HG03103 (cell line): ENCODE measurements around the gene WDR5B.

ENCODE experiments used
- ATAC-seq: cut with Tn5 transposase; IDR thresholded peaks from one replicate; pipeline ENCODE4 v1.9.1; 2021; ENCODE audit warnings: low read depth; ENCODE audit not compliant: unreplicated experiment

The WDR5B gene

DNA sequence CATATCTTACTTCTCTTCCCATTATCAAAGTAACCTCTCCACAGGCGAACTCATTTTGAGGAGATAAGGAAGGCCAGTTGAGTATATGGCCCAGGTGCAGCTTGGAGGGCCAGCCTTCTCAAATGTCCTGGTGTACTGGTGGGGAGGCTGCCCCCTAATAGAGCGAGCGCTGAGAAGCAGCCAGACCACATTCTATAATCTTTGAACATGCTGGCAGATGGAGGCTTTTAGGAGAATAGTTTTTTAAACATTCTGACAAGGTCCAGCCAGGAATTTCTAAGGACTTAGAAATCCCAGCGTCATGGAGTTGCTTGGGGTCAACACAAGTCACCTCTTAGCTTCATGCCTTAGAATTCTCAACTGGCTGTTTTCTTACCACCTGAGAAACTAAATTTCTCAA is 5.8 kb downstream of the WDR5B start:
- no peak for ATAC-seq

DNA sequence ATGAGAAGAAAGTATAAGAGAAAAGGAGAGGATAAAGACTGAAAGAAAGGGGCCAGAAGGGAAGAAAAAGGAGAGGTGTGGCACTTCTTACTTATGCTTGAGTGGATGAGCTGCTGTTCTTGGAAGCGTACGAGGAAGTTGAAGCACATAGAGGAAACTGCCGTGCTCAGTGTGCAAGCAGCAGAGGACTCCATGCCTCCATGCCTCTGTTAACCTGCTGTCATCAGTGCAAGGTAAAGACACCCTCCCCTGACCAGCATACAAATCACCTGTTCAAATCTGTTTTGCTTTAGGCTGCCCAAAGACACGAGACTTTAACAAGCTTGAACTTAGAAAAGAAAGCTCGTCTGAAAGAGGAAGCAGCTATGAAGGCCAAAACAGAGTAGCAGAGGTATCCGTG is 6.4 kb downstream of the WDR5B start:
- no peak for ATAC-seq

GRCh38 chr3:122407946-122408345 is 7.9 kb downstream of the WDR5B start:
- no peak for ATAC-seq

DNA sequence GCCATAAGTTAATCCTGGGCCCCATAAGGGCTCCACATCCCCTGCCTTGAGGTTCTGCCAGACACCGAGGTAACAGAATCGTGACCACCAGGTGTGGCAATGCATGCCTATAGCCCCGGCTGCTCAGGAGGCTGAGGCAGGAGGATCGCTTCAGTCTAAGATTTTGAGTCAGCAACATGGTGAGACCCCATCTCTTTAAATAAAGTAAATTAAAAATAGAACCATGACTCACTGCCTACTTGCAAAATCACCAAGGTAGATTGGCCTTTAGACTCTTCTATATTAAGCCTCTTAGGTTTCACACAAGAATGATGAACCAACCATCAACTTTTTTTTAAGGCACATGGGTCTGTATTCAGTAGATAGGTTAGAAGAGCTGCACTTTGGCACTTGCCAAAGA is 9.7 kb downstream of the WDR5B start:
- no peak for ATAC-seq

- no peak for ATAC-seq
Observed at GRCh38 chr3:122405015-122405414, 10.8 kb downstream of the WDR5B start.

GRCh38 chr3:122403489-122403888 is 12.4 kb downstream of the WDR5B start:
- ATAC-seq: no peak

DNA sequence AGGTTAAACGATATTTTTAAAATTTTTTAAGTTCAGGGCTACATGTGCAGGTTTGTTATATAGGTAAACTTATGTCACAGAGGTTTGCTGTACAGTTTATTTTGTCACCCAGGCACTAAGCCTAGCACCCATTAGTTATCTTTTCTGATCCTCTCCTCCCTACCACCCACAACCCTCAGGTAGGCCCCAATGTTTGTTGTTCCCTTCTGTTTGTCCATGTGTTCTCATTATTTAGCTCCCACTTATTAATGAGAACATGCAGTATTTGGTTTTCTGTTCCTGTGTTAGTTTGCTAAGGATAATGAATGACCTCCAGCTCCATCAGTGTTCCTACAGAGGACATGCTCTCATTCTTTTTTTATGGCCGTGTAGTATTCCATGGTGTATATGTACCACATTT is 16.9 kb downstream of the WDR5B start:
- no peak for ATAC-seq

- ATAC-seq: no peak
Observed at GRCh38 chr3:122397201-122397600, 18.7 kb downstream of the WDR5B start.

DNA sequence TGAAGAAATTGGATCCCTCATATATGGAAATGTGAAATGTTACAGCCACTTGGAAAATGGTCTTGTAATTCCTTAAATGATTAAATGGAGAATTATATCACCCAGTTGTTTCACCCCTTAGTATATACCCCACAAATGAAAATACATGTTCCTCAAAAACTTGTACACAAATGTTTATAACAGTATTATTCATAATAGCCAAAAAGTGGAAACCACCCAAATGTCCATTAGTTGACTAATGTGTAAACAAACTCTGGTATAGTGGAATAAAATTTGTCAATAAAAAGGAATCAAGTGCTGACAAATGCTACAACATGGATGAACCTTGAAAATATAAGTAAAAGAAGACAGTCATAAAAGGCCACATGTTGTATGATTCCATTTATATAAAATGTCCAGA is 19.4 kb downstream of the WDR5B start:
- ATAC-seq: no peak

DNA sequence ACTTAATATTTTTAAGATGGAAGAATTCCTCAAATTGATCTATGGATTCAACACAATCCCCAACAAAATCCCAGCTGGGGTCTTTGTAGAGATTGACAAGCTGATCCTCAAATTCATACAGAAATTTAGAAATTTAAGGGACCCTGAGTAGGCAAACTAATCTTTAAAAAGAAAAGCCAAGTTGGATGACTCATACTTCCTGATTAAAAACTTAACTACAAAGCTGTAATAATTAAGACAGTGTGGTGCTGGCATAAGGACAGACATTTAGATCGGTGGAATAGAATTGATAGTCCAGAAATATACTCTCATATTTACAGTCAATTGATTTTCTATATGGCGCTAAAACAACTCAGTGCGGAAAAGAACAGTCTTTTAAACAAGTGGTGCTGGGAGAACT is 20.3 kb downstream of the WDR5B start:
- ATAC-seq: no peak

- ATAC-seq: no peak
Observed at GRCh38 chr3:122394173-122394572, 21.7 kb downstream of the WDR5B start.

- no peak for ATAC-seq
Observed at GRCh38 chr3:122392868-122393844, 22.7 kb downstream of the WDR5B start.

DNA sequence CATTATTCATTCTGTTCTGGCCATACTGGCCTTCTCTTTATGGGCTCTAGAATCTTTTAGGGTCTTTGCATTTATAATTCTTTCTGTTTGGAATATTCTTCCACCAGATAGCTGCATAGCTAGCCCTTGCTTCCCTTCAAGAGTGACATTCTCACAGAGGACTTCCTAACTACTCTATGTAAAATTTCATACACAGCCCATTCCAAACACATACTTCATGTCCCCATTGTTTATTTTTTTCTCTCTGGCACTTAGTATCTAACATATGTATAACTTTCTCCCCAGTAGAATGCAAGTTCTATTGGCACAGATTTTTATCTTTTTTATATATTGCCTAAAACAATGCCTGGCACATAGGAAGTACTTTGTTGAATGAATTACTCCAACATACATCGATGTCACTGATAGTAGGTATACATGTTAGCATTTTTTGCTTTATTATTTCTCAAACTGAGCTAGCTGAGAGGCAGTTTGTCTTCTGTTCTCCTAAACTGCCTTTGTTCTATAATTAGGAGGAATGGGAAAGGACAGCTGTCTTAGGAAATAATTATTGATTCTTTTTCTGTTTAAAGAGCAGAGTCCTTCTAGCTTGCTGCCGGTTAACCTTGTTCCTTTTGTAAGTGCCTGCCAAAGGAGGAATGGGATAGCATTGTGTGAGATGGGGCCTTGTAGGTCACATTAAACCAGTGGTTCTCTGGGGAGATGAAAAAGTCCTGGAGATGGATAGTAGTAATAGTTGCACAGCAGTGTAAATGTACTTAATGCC is 24.0 kb downstream of the WDR5B start:
- ATAC-seq: no peak

DNA sequence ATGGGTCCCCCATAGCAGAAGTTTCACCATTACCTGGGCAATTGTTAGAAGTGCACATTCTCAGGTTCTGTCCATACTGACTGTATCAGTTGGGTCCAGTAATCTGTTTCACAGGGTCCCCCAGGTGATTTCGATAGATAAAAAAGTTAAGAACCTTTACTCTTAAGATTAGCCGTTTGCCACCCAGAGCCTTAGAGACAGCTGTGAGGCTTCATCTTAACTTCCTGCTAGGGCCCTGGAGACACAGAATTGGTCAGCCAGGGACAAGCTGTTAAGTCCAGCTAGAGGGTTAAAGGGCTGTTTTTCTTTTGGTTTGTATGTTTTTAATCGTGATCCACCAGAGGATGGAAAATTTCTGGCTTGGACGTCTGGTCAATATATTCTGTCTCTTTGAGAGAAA is 25.2 kb downstream of the WDR5B start:
- no peak for ATAC-seq

GRCh38 chr3:122389892-122390291 is 26.0 kb downstream of the WDR5B start:
- ATAC-seq: no peak

GRCh38 chr3:122389197-122389596 is 26.7 kb downstream of the WDR5B start:
- ATAC-seq: no peak

DNA sequence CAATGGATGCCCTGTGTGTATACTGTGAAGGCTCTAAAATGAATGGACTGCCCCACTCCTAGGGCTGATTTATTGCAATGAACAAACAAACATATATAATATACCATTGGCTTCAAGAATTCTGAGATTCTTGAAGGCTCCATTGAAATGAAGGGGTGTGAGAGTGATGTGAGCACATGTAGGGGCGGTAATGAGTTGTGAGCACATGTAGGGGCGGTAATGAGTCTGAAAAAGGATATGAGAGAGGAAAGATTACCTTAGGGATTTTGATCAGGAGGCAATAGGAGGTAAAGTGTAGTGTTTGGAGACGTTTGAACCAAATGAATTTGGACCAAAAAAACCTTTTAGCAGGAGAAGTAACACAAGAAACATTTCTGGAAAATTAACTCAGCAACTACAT is 28.2 kb downstream of the WDR5B start:
- ATAC-seq: no peak

DNA sequence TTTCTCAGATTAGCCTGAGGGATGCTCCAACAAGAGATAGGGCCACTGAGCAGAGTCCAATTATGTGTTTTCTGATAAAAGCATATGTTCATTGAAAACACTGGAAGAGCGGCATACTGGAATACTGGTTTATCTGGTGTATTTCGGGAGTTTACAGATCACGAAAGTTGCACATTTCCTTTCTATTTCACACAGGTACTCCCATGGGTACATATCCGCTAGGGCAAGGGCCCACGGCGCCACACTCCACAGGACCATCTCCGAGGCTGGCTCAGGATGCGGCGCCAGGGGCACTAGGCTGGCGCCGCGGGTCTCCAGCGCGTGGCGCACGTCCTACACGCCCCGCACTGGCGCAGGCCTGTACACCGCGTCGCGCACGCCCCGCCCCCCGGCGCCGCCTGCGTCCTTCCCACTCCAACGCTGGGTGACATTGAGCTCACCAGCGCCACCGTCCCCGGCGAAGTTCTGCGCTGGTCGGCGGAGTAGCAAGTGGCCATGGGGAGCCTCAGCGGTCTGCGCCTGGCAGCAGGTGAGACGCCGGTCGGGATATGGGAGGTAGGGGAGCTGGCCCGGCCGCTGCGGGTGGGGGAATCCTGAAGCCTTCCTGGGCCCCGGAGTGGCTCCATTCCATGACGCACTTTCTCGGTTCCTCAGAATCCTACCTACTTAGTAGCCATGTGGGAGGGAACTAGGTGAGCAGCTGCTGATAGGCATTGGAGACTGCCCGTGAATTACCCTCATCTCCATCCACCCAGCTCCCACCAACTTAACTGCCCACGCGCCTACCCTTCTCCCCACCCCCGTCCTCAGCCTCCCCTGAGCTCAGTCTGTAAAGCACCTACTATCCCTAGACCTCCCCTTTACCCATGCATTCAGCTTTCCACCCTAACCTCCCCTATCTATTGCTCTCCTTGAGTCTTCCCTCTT is 31.8 kb downstream of the WDR5B start, which contains the start of gene FAM162A:
Gene FAM162A, plus strand, starts transcription at position 412 of the 927 bp plus-strand sequence. Its CDS starts 84 bp downstream, at position 496.
- peak; percentile 92 for ATAC-seq

DNA sequence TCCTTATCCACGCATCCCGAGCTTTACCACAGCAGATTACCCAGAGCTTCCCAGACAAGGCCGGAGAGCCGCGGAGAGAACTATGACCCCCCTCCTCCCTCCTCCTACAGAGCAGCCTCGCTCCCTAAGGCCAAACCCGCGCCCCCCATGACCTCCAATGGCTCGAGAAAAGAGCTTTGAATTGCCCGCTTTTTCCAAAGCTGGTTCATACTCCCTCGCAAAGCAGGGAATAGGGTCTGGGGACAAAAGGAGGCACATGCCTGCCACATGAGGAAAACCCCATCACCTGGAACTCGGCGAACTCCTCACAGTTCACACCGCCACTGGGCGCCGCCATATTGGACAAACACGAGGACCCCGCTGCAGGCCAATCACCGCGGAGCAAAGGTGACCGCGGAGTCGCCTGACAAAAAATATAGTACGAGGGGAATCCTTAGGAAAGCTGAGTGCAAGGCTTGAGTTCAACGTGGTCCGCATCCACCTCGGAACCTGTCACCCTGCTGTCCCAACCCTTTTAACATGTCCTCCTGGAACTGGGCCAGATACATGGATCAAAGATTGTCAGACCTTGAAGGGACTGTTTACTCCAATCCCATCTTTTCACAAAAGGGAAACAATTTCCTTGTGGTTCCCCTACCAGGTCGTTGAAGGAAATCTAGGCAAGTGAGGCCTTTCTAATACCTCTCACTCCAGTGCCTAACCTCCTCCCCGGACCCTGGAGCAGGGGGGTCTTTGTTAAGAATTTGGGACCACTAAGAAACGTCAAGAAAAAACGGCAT is 32.8 kb downstream of the WDR5B start, which contains the start of gene MIX23:
Gene MIX23, minus strand, starts transcription at position 344 of the 779 bp plus-strand sequence. Its CDS starts 7 bp downstream, at position 337.
- no peak for ATAC-seq

DNA sequence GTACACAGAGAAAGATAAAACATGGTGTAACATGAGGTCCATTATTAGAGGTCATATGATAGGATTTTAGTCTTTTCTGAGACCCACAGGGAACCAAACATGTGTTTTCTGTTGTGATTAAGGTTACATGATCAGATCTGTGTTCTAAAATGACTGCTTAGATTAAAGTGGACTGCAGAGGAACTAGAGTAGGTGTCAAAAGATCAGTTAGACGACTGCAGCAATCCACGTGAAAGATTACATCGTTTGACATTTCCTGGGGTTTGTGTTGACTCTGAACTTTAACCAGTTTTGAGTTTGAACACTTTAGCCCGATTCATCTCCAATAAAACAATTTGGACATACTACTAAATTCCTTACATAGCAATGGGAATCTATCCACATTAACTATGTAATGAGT is 37.9 kb downstream of the WDR5B start:
- no peak for ATAC-seq
